H1 (cell line): ENCODE data around the gene SLC6A6. TPM values are rescaled to one million over a fixed set of nuclear protein-coding genes. Genes with fewer than 3 reads are reported as not detected.

ENCODE experiments used
- CTBP2 ChIP-seq: IDR thresholded peaks from 2 replicates; pipeline ENCODE4 v1.7.0; 2011; ENCODE audit warnings: borderline replicate concordance, mild to moderate bottlenecking, moderate library complexity, mixed read lengths, low read length; ENCODE audit not compliant: insufficient read depth, insufficient read length
- JUN ChIP-seq: IDR thresholded peaks from 2 replicates; pipeline ENCODE4 v1.6.1; 2011; ENCODE audit warnings: low read depth, mild to moderate bottlenecking, improper control_type of control experiment, low read length
- TAF7 ChIP-seq: optimal IDR thresholded peaks from 2 replicates; pipeline ENCODE3; 2011; ENCODE audit warnings: low read depth, mild to moderate bottlenecking, inconsistent platforms, low read length, moderate library complexity, borderline replicate concordance
- polyA plus RNA-seq, 7 experiments: library from polyadenylated mRNA; depleted of rRNA in 3 of 7; stranded (reverse) in 5 of 7; unstranded in 2 of 7; fragments of >200 nt in 5 of 7; fragments of 200-250 nt in 2 of 7; gene quantifications; 1 replicate in 5 of 7; 2 replicates in 1 of 7; 4 replicates in 1 of 7; pipeline versions ENCODE4 v1.2.1 to v1.2.3, GENCODE V29; 2011 to 2013; ENCODE audit warnings: missing spikeins in 2 of 7, mixed read lengths in 2 of 7
- total RNA-seq: library from RNA; stranded (reverse); fragmentation: NEBNext Ultra II Directional; extraction: Animal tissue kit (Norgen Biotek cat#: 25700); gene quantifications from 2 replicates; pipeline ENCODE4 v1.2.1, GENCODE V29; 2021

SLC6A6 gene
- total and polyA plus RNA-seq, 2 of the 8 experiments (the other 6 are each of a cell fraction or from before 2014, with no cell fraction given) = 66.2 to 144 TPM

- TF ChIP-seq CTBP2 (no peak), JUN (no peak), TAF7 (no peak)
Observed at GRCh38 chr3:14405360-14406238, 3.2 kb downstream of the SLC6A6 start (continued).
